Measurements from ENCODE around the gene SLC25A46.

The SLC25A46 gene

DNA sequence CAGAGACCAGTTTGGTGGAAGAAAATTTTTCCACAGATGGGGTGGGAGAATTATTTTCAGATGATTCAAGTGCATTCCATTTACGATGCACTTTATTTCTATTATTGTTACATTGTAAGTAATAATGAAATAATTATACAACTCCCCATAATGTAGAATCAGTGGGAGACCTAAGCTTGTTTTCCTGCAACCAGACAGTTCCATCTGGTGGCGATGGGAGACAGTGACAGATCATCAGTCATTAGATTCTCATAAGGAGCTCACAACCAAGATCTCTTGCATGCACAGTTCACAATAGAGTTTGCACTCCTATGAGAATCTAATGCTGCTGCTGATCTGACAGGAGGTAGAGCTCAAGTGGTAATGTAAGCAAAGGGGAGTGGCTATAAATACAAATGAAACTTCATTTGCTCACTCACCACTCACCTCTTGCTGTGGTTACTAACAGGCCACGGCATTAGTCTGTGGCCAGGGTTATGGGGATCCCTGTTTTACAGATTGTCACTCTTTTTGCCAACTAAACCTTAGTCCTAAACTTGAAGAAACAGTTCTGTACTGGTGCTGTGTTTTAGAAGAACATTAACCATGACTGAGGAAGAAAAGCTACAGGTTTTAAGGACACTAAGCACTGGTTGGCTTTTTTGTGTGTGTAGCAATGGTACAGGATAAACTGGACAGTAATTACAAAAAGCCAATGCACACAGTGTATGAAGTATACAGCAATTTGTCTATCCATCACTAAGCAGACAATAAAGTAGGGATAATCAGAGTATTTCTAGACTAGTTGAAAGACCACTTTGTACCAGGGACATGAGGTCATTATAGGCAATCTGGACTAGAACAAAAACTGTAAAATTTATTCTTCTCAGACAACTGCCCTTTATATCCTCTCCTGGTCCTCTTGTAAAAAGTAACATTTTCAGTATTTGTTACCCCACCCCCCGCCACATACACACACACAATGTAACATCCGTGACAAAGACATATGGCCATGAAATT, 22.3 kb upstream of the SLC25A46 start:
- no peak overlapping the region for H3K23ac ChIP-seq (ENCODE audit: low read length)
- no CpG with 5 or more reads among the region's 5 CpGs for WGBS (ENCODE audit: extremely low coverage, insufficient coverage, insufficient read length)
- no peak overlapping the region for H2AFZ ChIP-seq (ENCODE audit: insufficient read depth, low read length, poor library complexity)
- H3K27ac ChIP-seq (ENCODE audit: low read depth, low read length), result no peak overlapping the region
- H4K8ac ChIP-seq (ENCODE audit: low read depth, low read length), result no peak overlapping the region
- H2BK5ac ChIP-seq (ENCODE audit: low read depth, low read length, poor library complexity), result no peak overlapping the region
- no peaks in the 10 kb centered on the region for H3K79me2 ChIP-seq (ENCODE audit: control insufficient read depth, insufficient read depth, low read length, poor library complexity)
- no peak overlapping the region for H3K4ac ChIP-seq (ENCODE audit: low read depth, low read length)
- no peak overlapping the region for H3K14ac ChIP-seq (ENCODE audit: low read length)
- H3K4me2 ChIP-seq (ENCODE audit: low read length), result no peak overlapping the region
- no peak overlapping the region for H2AK5ac ChIP-seq (ENCODE audit: low read length)
- no peaks in the 10 kb centered on the region for H3K36me3 ChIP-seq (ENCODE audit: control insufficient read depth in 1 of 2, insufficient read depth in 2 of 2, low read length in 2 of 2)
- H3K9me3 ChIP-seq (ENCODE audit: insufficient read depth, low read depth, low read length), result no peaks in the 10 kb centered on the region
- no peak overlapping the region for H4K91ac ChIP-seq (ENCODE audit: low read depth, low read length)
- H4K12ac ChIP-seq (ENCODE audit: low read depth, low read length), result no peak overlapping the region
- H3K18ac ChIP-seq (ENCODE audit: low read length), result no peak overlapping the region
- H3K27me3 ChIP-seq (ENCODE audit: insufficient read depth, low read length), result no peaks in the 10 kb centered on the region
- H3K4me1 ChIP-seq (ENCODE audit: control insufficient read depth in 1 of 2, insufficient read depth in 2 of 2, low read length in 2 of 2), result no peaks in the 10 kb centered on the region
- H3K79me1 ChIP-seq (ENCODE audit: low read length), result no peaks in the 10 kb centered on the region
- no peak overlapping the region for H2BK12ac ChIP-seq (ENCODE audit: low read length)
- no peak overlapping the region for H2BK120ac ChIP-seq (ENCODE audit: insufficient read depth, low read length, poor library complexity)
- H3K4me3 ChIP-seq (ENCODE audit: low read depth, low read length), result no peak overlapping the region
- no peak overlapping the region for H3K9ac ChIP-seq (ENCODE audit: low read length)
- peak in 1 of 2 donors; percentile 34 for DNase-seq

DNA sequence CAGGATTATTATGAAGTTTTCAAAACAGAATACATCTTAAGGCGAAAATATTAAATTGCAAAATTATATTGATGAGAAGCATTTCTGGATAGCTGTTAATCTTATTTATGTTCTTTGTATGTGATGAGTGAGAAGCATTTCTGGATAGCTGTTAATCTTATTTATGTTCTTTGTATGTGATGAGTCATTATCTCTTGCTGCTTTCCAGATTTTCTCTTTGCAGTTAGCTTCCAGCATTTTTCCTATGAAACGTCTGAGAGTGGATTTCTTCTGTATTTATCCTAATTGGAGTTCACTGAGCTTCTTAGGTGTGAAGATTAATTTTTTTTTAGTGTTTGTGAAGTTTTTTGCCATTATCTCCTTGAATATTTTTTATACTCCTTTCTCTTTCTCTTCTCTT, 20.5 kb upstream of the SLC25A46 start:
- no peak overlapping the region for H3K4me2 ChIP-seq (ENCODE audit: low read length)
- no peak overlapping the region for H4K8ac ChIP-seq (ENCODE audit: low read depth, low read length)

DNA sequence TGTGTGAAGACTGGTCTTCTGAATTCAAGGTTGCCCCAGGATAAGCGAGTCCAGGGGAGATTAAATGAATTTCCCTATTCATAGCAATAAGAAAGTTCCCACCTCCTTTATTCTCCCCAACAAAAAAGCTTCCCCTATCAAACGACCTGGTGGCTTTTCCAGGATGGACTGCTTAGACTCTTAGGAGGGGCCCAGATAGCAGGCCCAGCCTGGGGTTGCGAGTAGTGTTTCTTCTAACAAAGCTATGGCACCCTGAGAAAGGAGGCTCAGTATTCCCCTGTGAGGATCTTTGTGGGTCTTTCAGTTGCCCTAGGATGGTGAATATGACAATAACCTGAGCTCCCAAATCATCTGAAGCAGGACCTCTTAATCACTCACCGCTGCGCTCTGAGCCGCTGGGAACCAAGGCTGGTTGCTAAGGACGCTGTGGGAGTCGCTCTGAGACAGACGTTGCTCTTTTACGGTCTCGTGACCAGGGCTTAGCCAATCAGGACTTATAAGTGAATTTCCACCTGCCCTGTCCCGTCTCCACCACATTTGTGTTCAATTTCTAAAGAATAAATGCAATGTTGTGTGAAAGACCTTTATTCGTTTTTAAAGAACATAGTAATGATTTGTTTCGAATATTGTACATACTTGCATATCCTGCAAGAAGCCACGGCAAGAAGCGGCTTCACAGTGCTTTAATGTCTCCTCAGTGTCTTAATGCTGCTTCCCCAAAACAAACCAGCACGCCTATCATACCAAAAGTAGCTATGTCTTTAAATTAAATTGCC, 12.4 kb upstream of the SLC25A46 start, which contains the start of gene TMEM232:
TSS of gene TMEM232 (minus strand) at position 423 of the 776 bp plus-strand sequence. CDS start 59,319 bp downstream, outside the sequence.
- Histone ChIP-seq H3K18ac (ENCODE audit: low read length) (no peak within 1 kb of the TSS), H4K8ac (ENCODE audit: low read depth, low read length) (no peak within 1 kb of the TSS), H2AK5ac (ENCODE audit: low read length) (no peak within 1 kb of the TSS), H3K79me2 (ENCODE audit: control insufficient read depth, insufficient read depth, low read length, poor library complexity) (no peaks in the 10 kb centered on the region), H3K27ac (ENCODE audit: low read depth, low read length) (no peak within 1 kb of the TSS), H3K36me3 (ENCODE audit: control insufficient read depth in 1 of 2, insufficient read depth in 2 of 2, low read length in 2 of 2) (no peaks in the 10 kb centered on the region), H3K9me3 (ENCODE audit: insufficient read depth, low read depth, low read length) (peaks cover 3% of the 10 kb centered on the region), H4K91ac (ENCODE audit: low read depth, low read length) (no peak within 1 kb of the TSS), H3K4me1 (ENCODE audit: control insufficient read depth in 1 of 2, insufficient read depth in 2 of 2, low read length in 2 of 2) (no peaks in the 10 kb centered on the region), H3K4me3 (ENCODE audit: low read depth, low read length) (no peak within 1 kb of the TSS), H2AFZ (ENCODE audit: insufficient read depth, low read length, poor library complexity) (no peak within 1 kb of the TSS), H4K12ac (ENCODE audit: low read depth, low read length) (no peak within 1 kb of the TSS), H2BK12ac (ENCODE audit: low read length) (no peak within 1 kb of the TSS), H3K79me1 (ENCODE audit: low read length) (no peaks in the 10 kb centered on the region), H3K9ac (ENCODE audit: low read length) (peak within 1 kb of the TSS; percentile 53), H3K4ac (ENCODE audit: low read depth, low read length) (no peak within 1 kb of the TSS), H2BK5ac (ENCODE audit: low read depth, low read length, poor library complexity) (no peak within 1 kb of the TSS), H3K14ac (ENCODE audit: low read length) (no peak within 1 kb of the TSS), H3K4me2 (ENCODE audit: low read length) (peak within 1 kb of the TSS; percentile 92), H3K23ac (ENCODE audit: low read length) (no peak within 1 kb of the TSS), H3K27me3 (ENCODE audit: insufficient read depth, low read length) (no peaks in the 10 kb centered on the region), H2BK120ac (ENCODE audit: insufficient read depth, low read length, poor library complexity) (no peak within 1 kb of the TSS)
- DNase-seq, result peak; percentile 77 to 90
- no CpG with 5 or more reads among the region's 17 CpGs for WGBS (ENCODE audit: extremely low coverage, insufficient coverage, insufficient read length)

More for the DNA sequence above, 20.5 kb upstream of the SLC25A46 start:
- no peak overlapping the region for H4K12ac ChIP-seq (ENCODE audit: low read depth, low read length)
- no peak overlapping the region for H2BK120ac ChIP-seq (ENCODE audit: insufficient read depth, low read length, poor library complexity)
- H3K18ac ChIP-seq (ENCODE audit: low read length), result no peak overlapping the region
- H3K27me3 ChIP-seq (ENCODE audit: insufficient read depth, low read length), result no peaks in the 10 kb centered on the region
- no peaks in the 10 kb centered on the region for H3K79me2 ChIP-seq (ENCODE audit: control insufficient read depth, insufficient read depth, low read length, poor library complexity)
- no peak for DNase-seq
- no peak overlapping the region for H2AK5ac ChIP-seq (ENCODE audit: low read length)
- no peak overlapping the region for H4K91ac ChIP-seq (ENCODE audit: low read depth, low read length)
- H2AFZ ChIP-seq (ENCODE audit: insufficient read depth, low read length, poor library complexity), result no peak overlapping the region
- H3K36me3 ChIP-seq (ENCODE audit: control insufficient read depth in 1 of 2, insufficient read depth in 2 of 2, low read length in 2 of 2), result no peaks in the 10 kb centered on the region
- no peak overlapping the region for H3K4me3 ChIP-seq (ENCODE audit: low read depth, low read length)
- no peak overlapping the region for H3K4ac ChIP-seq (ENCODE audit: low read depth, low read length)
- H3K23ac ChIP-seq (ENCODE audit: low read length), result no peak overlapping the region
- H2BK5ac ChIP-seq (ENCODE audit: low read depth, low read length, poor library complexity), result no peak overlapping the region
- H3K79me1 ChIP-seq (ENCODE audit: low read length), result no peaks in the 10 kb centered on the region
- H3K9me3 ChIP-seq (ENCODE audit: insufficient read depth, low read depth, low read length), result no peaks in the 10 kb centered on the region
- WGBS (ENCODE audit: extremely low coverage, insufficient coverage, insufficient read length), result no CpG with 5 or more reads among the region's 2 CpGs
- no peaks in the 10 kb centered on the region for H3K4me1 ChIP-seq (ENCODE audit: control insufficient read depth in 1 of 2, insufficient read depth in 2 of 2, low read length in 2 of 2)
- H3K27ac ChIP-seq (ENCODE audit: low read depth, low read length), result no peak overlapping the region
- no peak overlapping the region for H3K9ac ChIP-seq (ENCODE audit: low read length)
- H2BK12ac ChIP-seq (ENCODE audit: low read length), result no peak overlapping the region
- H3K14ac ChIP-seq (ENCODE audit: low read length), result no peak overlapping the region

DNA sequence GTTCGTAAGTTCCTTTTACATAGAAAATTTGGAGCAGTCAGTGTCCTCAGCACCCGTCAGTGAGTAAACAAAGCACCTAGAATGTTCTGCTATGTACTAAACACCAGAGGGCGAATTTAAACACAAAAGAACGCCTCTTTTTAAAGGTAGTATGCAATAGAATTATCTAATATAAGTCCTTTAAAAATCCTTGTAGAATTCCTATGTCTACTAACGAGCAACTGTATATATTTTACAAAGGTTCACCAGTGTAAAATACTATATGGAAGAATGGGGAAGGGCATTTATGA, 11.8 kb upstream of the SLC25A46 start:
- H3K79me2 ChIP-seq (ENCODE audit: control insufficient read depth, insufficient read depth, low read length, poor library complexity), result no peaks in the 10 kb centered on the region
- peak overlapping the region; percentile 92 for H3K4me2 ChIP-seq (ENCODE audit: low read length)
- H2AFZ ChIP-seq (ENCODE audit: insufficient read depth, low read length, poor library complexity), result no peak overlapping the region
- no peak overlapping the region for H2AK5ac ChIP-seq (ENCODE audit: low read length)
- H3K79me1 ChIP-seq (ENCODE audit: low read length), result no peaks in the 10 kb centered on the region
- no peak overlapping the region for H4K8ac ChIP-seq (ENCODE audit: low read depth, low read length)
- H3K36me3 ChIP-seq (ENCODE audit: control insufficient read depth in 1 of 2, insufficient read depth in 2 of 2, low read length in 2 of 2), result no peaks in the 10 kb centered on the region
- no peak overlapping the region for H3K18ac ChIP-seq (ENCODE audit: low read length)
- H2BK120ac ChIP-seq (ENCODE audit: insufficient read depth, low read length, poor library complexity), result no peak overlapping the region
- no CpG with 5 or more reads among the region's 5 CpGs for whole genome bisulfite sequencing (ENCODE audit: extremely low coverage, insufficient coverage, insufficient read length)
- H3K9ac ChIP-seq (ENCODE audit: low read length), result no peak overlapping the region
- no peak overlapping the region for H3K4me3 ChIP-seq (ENCODE audit: low read depth, low read length)
- peaks cover 3% of the 10 kb centered on the region for H3K9me3 ChIP-seq (ENCODE audit: insufficient read depth, low read depth, low read length)
- H3K4ac ChIP-seq (ENCODE audit: low read depth, low read length), result no peak overlapping the region
- H3K27me3 ChIP-seq (ENCODE audit: insufficient read depth, low read length), result no peaks in the 10 kb centered on the region
- no peak overlapping the region for H3K27ac ChIP-seq (ENCODE audit: low read depth, low read length)
- H2BK12ac ChIP-seq (ENCODE audit: low read length), result no peak overlapping the region
- H4K12ac ChIP-seq (ENCODE audit: low read depth, low read length), result no peak overlapping the region
- no peak overlapping the region for H3K14ac ChIP-seq (ENCODE audit: low read length)
- no peak overlapping the region for H2BK5ac ChIP-seq (ENCODE audit: low read depth, low read length, poor library complexity)
- no peak overlapping the region for H3K23ac ChIP-seq (ENCODE audit: low read length)
- H3K4me1 ChIP-seq (ENCODE audit: control insufficient read depth in 1 of 2, insufficient read depth in 2 of 2, low read length in 2 of 2), result no peaks in the 10 kb centered on the region
- H4K91ac ChIP-seq (ENCODE audit: low read depth, low read length), result no peak overlapping the region
- peak in 1 of 2 donors; percentile 18 for DNase-seq

All from trophoblast cell (in vitro differentiated cells and primary cell).